Activated CD4-positive, alpha-beta T cell treated with anti-CD3 and anti-CD28 coated beads for 1 hour (primary cell): ENCODE measurements around the gene PRSS33.
A peak's percentile ranks its signal among the peaks of the same experiment; 100 is the strongest.

Source experiments
- DNase-seq: peaks from one replicate; pipeline ENCODE4 v3.0.0-alpha.2; 2020

PRSS33 gene

DNA sequence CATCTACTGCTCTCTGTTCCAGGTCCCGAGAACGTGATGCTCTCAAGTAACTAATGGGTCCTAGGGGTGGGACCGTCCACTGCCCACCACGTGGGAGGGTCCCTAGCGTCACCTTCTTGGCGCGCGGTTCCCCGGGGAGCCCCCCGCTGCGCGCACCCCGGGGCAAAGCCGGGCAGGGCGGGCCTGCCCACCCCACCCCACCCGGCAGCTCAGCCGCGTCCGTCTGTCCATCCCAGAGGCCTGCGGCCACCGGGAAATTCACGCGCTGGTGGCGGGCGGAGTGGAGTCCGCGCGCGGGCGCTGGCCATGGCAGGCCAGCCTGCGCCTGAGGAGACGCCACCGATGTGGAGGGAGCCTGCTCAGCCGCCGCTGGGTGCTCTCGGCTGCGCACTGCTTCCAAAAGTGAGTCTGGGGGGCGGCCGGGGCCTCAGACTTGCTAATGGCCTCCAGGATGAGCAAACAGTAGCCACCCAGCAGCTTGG, 11.4 kb upstream of the PRSS33 start:
- no peak for DNase-seq

DNA sequence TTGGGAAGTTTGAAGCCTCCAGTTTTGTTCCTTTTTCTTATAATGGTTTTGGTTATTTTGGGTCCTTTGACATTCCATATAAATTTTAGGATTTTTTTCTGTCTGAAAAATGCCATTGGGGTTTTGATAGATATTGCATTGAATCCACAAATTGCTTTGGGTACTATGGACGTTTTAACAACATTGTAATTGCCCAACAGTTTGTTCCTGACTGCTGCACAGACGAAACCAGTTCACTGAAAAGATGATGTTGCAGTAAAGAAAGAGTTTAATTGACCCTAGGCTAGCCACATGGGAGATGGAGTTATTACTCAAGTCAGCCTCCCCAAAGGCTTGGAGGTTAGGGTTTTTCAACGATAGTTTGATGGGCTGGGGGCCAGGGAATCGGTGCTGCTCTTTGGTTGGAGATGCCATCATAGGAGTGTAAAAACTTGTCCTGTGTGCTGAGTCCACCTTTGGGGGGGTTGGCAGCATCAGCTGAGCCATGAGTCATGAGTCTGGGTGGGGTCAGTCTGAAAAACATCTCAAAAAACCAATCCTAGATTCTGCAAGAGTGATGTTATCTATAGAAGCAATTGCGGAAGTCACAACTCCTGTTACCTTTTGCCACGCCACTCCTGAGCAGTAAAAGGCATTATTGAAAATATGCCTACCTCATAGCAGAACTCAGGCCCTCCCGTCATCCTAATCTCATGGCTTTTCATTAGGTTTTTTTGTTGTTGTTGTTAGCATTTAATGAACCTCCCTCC, 8.2 kb upstream of the PRSS33 start:
- DNase-seq, result no peak

DNA sequence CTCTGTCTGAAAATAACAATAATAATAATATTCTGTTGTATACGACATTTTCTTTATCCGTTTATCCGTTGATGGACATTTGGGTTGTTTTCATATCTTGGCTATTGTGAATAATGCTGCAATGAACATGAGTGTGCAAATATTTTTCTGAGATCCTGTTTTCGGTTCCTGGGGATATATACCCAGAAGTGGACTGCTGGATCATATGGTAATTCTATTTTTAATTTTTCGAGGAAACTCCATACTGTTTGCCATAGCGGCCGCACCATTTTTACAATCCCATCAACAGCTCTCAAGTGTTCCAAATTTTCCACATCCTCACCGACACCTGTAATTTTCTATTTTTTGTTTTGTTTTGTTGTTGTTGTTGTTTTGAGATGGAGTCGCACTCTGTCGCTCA, 5.6 kb upstream of the PRSS33 start:
- no peak for DNase-seq

DNA sequence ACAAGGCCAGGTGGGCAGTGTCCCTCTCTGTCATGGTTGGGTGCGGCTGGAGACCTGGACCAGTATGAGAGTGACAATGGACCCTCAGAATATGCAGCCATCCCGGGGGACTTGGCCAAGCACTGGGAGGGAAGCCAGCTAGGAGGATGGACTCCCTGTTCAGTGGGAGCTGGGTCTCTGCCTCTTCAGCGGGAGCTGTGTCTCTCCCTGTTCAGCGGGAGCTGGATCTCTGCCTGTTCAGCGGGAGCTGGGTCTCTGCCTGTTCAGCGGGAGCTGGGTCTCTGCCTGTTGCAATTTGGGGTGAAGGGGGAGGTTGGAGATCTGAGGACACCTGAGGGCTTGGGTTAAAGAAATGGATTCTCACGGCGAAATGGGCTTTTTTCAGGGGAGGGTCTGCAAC, 3.8 kb upstream of the PRSS33 start:
- no peak for DNase-seq

DNA sequence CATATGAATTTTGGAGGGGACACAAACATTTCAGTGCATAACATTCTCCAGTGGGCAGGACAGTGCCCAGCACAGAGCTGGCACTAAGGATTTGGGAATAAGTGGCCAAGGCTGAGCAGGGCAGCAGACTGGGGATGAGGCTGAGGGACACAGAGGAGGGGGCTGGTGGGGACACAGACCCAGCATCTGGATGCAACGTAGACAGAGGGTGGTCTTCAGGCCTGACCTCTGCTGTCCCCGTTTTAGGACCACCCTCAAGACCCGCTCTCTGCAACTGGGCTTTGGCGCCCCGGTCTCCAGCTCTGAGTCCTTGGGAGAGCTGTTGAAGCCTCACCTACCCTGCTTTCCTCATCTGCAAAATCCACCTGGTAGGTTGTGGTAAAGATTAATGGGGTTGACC, 3.3 kb upstream of the PRSS33 start:
- no peak for DNase-seq

DNA sequence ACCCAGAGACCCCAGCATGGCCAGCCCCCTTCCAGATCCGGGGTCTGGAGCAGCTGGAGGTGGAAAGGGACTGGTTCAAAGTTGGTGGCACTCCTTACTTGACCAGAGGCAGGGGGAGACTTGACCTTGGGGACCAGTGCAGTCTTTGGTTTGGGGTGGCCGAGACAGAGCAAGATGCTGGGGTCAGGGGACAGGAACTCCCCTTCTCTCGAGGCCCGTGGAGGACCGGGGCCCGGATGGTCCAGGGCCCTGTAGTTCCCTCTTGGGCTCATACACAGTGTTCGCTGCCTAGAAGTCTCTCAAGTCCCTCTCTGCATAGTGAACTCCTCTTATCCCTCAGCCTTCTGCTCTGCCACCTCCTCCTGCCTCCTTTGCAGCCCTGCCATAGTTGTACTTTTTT, 601 bp upstream of the PRSS33 start:
- no peak for DNase-seq

DNA sequence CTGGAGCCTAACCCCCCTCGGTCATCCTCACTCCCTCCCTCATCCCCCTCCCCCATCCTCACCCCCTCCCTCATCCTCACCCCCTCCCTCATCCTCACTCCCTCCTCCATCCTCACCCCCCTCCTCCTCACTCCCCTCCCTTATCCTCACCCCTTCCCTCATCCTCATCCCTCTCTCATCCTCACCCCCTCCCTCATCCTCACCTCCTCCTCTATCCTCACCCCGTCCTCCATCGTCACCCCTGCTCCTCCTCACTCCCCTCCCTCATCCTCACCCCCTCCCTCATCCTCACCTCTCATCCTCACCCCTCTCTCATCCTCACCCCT, 571 bp downstream of the PRSS33 start:
- DNase-seq, result no peak

DNA sequence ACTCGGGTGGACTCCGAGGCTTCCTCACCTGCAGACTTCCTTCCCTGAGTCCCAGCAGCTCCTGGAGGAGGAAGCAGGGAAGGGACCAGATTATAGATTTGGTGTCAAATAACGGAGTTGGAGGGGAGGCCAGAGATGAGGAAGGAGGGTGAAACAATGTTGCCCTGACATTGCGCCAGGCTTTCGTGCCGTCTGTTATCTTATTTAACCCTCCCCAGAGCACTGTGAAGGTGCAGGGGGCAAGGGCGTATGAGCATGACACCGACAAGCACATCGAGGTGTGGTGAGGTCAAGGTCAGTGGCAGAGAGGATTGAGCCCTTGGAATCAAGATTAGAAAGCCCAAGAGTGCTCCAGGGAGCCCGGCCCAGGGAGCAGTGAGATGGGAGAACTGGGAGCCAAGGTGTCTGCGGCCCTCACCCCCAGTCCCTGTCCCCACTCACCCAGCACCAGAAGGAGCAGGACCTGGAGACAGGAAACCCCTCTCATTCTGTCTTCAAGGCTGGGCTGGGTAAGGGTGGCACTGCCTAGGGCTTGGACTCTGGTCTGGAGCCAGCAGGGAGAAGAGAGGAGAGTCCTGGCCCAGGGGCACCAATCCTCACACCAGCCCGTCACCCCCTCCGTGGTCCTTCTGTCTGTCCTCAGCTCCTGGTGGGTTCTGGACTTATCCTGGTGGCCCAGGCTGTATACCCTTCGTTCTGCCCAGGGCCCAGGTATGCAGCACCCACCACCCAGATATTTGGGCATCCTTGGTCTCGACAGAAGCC, 1.1 kb downstream of the PRSS33 start:
- DNase-seq, result no peak

DNA sequence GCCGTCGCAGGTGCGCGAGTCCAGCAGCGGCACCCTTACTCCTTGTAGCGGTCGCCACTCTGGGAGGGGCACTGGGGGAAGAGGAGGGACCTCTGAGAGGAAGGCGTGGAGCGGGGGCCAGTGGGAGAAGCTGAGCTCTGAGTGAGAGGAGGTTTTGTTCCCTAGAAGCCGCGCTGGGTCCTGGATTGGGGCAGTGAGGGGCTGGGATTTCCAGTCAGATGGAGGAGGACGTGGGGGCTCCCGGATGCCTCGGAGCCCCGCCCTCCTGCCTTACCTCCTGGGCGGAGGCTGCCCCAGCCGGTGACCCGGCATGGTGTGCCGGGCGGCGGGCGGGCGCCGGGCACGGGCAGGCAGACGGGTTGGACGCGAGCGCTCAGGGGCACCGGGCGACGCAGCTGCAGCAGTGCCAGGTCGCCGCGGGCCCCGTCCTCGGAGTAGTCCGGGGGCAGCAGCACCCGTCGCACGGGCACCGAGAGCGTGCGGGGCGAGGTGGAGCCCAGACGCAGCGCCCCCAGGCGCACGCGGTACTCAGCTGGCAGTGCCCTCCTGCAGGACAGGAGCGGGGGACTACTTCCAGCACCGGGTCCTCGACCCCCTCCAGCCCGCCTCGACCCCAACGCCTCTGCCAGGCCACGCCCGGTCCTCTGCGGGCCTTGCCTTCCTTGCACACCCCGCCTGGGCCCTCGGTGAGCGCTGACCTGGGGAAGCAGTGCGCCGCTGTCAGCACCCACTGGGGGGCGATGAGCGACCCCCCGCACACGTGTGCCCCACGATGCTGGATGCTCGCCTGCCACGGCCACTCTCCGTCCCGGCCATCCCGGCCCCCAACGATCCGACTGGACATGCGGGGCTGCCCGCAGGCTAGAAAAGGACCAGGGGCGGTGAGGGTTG, 2.0 kb downstream of the PRSS33 start:
- DNase-seq, result no peak

DNA sequence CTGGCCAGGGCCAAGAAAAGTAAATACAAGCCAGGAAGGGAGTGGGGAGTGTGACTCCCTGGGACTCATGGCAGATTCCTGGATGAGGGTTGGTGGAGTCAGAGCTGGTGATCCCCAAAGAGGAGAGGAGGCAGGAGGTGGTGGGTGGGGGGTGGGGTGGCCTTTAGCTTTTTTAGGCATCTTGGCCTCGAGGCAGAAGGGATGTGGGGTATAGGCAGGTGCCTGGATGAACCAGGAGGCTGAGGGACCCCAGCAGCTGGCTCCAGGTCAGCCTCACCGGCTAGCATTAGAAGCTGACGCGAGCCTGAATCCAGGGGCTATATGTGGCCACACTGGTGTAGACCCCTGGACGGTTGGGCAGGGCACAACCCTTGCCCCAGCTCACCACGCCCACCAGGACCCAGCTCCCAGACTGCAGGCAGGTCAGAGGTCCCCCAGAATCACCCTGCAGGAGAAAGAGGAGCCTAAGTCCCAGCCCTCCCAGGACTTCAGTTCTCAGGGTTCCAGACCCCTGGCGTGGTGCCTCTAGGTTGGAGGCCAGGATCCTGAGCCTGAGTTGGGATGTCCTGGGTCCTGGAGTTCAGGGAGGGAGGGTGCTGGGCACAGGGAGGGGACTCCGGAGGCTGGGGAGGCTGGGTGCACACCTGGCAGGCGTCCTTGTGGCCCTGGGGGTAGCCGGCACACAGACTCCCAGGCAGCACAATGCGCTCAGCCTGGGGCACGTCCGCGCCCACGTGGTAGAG, 2.8 kb downstream of the PRSS33 start:
- no peak for DNase-seq

DNA sequence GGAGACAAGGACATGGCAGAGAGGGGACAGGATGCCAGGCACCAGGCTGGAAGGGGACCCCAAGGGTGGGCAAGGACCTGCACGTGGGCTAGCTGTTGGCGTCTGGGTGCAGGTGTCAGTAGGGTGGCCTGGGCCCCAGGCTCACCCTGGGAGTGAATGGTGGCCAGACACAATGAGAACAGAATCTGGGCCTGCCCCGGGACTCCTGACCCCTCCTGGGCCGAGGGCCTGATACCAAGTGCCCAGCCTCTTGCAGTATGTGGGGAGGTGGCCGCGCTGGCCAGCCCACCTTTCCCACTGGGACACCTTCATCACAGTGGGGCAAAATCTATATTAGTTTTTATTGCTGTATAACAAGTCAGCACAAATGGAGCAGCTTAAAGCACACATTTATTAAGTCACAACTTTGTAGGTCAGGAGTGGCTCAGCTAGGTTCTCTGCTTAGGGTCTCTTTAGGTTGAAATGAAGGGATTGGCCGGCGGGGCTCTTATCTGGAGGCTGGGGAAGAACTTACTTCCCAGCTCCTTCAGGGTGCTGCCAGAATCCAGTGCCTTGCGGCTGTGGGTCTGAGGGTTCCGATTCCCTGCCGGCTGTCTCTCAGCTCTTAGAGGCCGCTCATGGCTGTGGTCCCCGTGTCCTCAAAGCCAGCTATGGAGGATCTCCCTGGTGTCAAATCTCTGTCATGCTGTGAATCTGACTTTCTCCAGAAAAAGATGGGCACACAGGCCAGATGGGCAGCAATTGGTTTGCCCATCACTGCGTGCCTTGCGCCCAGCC, 3.6 kb downstream of the PRSS33 start:
- no peak for DNase-seq

DNA sequence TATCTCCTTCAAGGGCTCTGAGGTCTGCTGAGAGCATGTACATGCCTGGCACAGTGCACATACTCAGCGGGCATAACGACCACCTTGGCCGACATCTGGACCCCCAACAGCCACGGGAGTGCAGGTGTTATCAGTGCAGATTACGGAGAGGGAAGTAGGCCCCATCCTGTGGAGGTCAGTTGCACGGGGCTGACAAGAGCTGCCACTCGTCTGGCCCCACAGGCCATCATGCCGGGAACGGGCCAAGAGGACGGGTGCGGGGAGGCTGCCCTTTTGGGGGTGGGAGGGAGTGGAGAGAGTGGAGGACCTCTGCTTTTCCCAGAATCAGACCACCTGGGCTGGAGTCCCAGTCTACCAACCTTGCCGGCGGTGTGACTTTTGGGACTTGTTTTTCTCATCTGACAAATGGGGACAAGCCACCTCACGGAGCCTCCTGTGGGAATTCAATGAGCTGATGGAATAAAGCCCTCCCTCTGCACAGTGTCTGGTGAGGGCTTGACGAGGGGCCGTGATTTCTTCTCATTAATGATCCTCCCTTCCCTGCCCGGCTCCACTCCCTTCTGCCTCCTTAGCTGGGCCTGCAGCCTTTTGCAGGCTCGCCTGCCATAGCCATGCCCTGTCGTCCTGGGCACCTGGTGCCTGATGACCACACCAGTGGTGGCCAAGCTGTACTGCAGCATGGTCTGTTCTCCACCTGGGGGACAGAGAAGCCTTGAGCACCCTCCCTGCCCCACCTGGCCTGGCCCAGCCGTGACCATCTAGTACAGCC, 4.6 kb downstream of the PRSS33 start:
- DNase-seq, result no peak

DNA sequence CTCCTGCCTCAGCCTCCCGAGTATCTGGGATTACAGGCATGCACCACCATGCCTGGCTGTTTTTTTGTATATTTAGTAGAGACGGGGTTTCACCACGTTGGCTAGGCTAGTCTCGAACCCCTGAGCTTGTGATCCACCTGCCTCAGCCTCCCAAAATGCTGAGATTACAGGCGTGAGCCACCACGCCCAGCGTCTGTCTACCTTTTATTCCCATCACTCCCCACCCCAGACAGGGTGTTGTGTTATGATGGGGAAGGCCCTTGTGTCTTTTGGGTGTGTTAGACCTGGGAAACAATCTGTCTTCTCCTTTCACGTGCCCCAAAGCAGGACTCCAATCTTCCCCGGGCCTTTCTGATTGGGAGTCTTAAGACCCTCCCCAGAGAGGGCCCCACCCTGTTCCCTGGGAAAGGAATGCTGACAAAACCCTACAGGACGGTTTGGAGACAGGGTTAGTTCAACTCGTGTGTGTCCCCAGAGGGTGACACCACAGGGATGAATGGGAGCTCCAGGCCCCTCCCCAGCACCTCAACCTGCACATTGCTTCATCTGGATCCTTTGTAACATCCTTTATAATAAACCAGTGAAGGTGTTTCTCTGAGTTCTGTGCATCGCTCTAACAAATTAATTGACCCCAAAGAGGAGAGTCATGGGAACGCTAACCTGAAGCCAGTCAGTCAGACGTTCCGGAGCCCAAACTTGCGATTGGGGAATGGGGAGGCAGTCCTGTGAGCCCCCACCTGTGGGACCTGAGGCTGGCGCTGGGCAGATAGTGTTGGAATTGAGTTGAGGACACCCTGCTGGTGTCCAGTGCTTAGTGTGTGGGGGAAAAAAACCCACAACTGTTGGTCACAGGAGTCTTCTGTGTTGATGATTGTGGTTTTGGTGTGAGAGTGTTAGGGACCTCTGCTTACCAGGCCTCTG, 7.1 kb downstream of the PRSS33 start:
- DNase-seq, result no peak

DNA sequence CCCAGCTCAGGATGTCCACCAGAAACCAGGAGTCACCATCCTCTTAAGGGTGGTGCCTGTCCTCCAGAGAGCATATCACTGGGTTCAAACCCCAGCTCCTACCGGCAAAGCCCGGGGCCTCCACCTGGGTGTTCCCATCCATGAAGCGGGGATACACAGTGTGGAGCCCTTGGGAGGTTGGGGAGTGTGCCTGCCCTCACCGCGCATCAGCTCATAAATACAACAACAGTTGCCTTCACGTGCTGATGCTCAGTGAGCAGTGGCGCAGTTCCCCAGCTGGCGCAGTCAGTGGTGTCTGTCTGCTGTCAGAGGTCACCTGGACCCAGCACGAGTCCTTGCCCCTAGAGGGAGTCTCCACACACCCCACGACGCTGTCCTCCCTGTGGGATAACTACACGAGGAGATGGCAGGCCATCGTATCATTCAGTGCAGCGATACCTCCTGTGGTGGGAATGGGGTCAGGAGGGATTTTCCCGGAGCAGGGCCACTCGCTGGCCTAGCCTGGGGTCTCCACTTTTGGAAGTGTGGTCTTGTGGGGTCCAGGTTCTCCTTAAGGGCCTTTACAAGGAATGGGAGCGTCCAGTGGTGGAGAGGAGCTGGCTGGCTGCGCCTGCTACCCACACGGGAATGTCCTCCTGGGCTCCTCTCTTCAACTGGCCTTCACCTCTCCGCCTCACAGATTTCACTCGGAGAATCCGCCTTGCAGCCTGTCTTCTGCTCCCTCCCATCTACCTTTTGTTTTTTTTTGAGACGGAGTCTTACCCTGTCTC, 8.0 kb downstream of the PRSS33 start:
- no peak for DNase-seq

DNA sequence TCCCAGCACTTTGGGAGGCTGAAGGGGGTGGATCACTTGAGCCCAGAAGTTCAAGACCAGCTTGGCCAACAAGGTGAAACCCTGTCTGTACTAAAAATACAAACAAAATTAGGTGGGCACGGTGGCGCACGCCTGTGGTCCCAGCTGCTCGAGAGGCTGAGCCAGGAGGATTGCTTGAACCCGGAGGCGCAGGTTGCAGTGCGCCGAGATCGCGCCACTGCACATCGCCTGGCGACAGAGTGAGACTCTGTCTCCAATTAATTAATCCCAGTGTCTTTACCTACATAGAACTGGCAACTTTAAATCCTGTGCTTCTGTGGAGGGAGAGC, 8.8 kb downstream of the PRSS33 start:
- DNase-seq, result no peak

DNA sequence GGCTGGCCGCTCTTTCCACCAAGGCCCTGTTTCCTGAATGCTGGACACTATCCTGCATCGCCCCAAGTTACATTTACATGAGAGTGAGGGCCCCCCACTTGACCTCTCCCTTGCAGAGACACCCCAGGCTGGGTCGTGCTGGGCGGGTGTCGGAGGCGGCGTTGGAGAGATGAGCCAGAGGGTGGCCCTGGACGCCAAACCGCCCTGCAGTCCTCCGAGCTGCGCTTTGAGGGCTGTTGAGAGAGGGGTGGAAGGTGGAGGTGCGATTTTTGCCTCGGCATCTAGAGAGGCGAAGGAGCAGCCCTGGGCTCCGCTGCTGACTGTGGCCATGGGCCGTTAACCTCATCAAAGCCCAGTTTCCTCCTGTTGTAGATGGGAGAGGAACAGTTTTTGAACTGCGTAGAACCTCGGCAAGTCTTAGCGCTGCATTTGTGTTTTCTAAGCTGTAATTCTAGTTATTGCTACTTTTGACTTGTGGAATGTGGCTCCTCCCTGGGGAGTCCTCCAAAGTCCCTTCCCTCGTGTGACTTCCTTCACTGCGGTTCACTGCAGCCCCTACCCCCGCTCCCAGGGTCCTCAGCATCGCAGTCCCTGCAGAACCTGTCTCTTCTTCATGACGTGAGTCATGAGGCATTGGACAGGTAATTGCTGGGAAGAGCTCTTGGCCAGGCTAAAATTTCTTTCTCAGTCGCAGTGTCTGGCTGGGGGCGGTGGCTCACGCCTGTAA, 9.3 kb downstream of the PRSS33 start:
- DNase-seq, result no peak

DNA sequence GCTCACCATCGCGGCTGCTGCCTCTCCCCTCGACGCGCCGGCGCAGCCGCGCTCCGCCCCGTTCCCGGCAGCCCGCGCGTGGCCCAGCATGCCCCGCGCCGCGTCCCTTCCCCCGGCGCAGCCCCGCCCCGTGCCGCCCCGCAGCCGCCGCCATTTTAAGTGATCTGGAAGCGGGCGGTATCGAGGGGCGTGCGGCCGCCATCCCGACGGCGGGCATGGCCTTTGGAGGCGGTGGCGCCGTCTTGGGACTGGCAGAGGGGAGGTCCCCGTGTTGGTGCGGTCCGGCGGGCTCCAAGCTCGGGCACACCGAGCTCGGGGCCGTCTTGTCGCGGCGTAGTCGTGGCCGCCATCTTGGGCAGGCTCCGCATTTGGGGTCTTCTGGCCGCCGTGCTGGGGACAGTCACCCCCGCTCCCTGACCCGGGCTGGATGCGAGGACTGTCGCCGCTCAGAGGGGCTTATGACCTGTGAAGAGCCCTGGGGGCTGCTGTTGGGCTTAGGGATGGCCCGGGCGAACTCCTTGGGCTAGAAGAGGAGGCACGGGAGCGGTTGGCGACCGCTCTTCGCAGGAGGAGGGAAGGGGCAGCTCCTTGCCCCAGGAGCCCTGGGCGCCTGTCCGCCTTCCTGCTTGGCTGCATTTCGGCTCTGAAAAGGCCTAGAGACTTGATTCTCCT, 10.0 kb downstream of the PRSS33 start, which contains the start of gene ELOB:
TSS of gene ELOB (minus strand) at position 50 of the 672 bp plus-strand sequence. CDS start at position 9, 41 bp downstream.
- peak; percentile 84 for DNase-seq
